CD4-positive, alpha-beta T cell treated with Interleukin-21 for 1 hour (primary cell): ENCODE measurements around the gene ST8SIA5.
A peak's percentile ranks its signal among the peaks of the same experiment; 100 is the strongest.

Experiments used
- DNase-seq: peaks from one replicate; pipeline ENCODE4 v3.0.0-alpha.2; 2020

The ST8SIA5 gene

GRCh38 chr18:46704816-46705215 lies 52.0 kb downstream of the ST8SIA5 start:
- DNase-seq = no peak

GRCh38 chr18:46704189-46704588 lies 52.7 kb downstream of the ST8SIA5 start:
- DNase-seq = no peak

- DNase-seq = no peak
Measured at GRCh38 chr18:46702471-46702870, 54.4 kb downstream of the ST8SIA5 start.

- no peak for DNase-seq
Measured at GRCh38 chr18:46700066-46700824, 56.6 kb downstream of the ST8SIA5 start.

GRCh38 chr18:46696702-46697101 lies 60.2 kb downstream of the ST8SIA5 start:
- DNase-seq = no peak

GRCh38 chr18:46696268-46696667 lies 60.6 kb downstream of the ST8SIA5 start:
- DNase-seq = no peak

GRCh38 chr18:46693996-46694395 lies 62.9 kb downstream of the ST8SIA5 start:
- DNase-seq = no peak

GRCh38 chr18:46688853-46689525 lies 67.9 kb downstream of the ST8SIA5 start:
- no peak for DNase-seq

GRCh38 chr18:46686186-46686585 lies 70.7 kb downstream of the ST8SIA5 start:
- DNase-seq = no peak

- DNase-seq = no peak
Measured at GRCh38 chr18:46683252-46683651, 73.6 kb downstream of the ST8SIA5 start.

GRCh38 chr18:46680784-46681695 lies 75.8 kb downstream of the ST8SIA5 start:
- DNase-seq = no peak

GRCh38 chr18:46679846-46680598 lies 76.8 kb downstream of the ST8SIA5 start:
- no peak for DNase-seq

- DNase-seq = no peak
Measured at GRCh38 chr18:46678785-46679399, 78.0 kb downstream of the ST8SIA5 start.

- no peak for DNase-seq
Measured at GRCh38 chr18:46678041-46678440, 78.8 kb downstream of the ST8SIA5 start.

GRCh38 chr18:46677611-46678010 lies 79.2 kb downstream of the ST8SIA5 start:
- DNase-seq = no peak

- DNase-seq = no peak
Measured at GRCh38 chr18:46676182-46676835, 80.5 kb downstream of the ST8SIA5 start.

GRCh38 chr18:46675112-46675511 lies 81.7 kb downstream of the ST8SIA5 start:
- DNase-seq = no peak

GRCh38 chr18:46672062-46672970 lies 84.5 kb downstream of the ST8SIA5 start:
- peak; percentile 39 for DNase-seq

- DNase-seq = no peak
Measured at GRCh38 chr18:46668694-46669093, 88.2 kb downstream of the ST8SIA5 start.

- no peak for DNase-seq
Measured at GRCh38 chr18:46668135-46668534, 88.7 kb downstream of the ST8SIA5 start.

- no peak for DNase-seq
Measured at GRCh38 chr18:46663539-46663938, 93.3 kb downstream of the ST8SIA5 start.
